ENCODE results near the gene ASIC3.

Gene ASIC3

DNA sequence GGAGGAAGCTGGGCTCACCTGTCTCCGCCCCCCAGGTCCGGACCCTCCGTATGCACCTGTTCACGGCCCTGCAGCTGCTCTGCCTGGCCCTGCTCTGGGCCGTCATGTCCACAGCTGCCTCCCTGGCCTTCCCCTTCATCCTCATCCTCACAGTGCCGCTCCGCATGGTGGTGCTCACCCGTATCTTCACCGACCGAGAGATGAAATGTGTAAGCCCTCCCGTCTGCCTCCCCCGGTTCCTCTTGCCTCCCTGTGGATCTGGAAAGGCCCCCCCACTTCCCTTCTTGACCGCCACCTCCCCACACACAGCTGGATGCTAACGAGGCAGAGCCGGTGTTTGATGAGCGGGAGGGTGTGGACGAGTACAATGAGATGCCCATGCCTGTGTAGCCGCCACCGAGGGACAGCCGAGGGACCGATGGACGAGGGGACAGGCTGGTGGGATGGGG, 27.7 kb downstream of the ASIC3 start:
- DNase-seq: no peak

GRCh38 chr7:151076863-151077704, 28.8 kb downstream of the ASIC3 start:
- DNase-seq: no peak

GRCh38 chr7:151077705-151078232, 29.4 kb downstream of the ASIC3 start:
- DNase-seq: no peak

DNA sequence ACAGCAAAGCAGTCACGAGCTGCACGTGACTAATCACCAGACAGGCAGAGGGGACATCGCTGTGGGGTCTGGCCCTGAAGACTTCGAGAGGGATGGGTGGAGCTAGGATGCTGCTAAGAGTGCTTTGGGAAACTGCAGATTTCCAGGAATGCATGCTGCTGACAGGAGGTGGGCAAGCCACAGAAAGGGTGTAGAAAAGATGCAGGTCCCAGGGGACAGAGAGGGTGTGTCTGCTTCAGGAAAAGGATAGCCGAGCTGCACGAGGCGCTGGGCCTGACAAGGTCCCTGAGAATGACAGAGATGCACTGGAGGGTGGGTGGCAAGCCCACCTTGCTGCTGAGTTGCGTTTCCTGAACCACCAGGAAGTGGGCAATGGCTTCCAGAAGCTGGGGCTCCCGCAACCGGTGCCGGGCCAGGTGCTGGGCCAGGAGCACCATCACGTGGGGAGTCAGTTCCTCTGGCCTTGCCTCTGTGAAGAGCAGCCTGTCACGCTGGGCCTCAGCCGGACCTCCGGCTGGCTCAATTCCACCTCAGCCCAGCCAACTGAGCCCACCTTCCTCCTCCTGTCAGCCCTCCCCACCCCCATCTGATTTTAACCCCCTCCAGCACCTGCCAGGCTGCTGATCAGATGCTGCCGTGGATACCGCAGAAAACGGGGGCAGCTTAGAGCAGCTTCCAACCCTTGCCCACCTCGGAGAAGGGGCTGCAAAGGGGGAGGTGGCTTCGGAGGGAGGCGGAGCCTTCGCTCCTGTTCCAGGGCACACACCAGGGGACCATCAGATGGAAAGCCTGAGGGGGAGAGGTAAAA, 30.1 kb downstream of the ASIC3 start:
- DNase-seq: peak; percentile 19

DNA sequence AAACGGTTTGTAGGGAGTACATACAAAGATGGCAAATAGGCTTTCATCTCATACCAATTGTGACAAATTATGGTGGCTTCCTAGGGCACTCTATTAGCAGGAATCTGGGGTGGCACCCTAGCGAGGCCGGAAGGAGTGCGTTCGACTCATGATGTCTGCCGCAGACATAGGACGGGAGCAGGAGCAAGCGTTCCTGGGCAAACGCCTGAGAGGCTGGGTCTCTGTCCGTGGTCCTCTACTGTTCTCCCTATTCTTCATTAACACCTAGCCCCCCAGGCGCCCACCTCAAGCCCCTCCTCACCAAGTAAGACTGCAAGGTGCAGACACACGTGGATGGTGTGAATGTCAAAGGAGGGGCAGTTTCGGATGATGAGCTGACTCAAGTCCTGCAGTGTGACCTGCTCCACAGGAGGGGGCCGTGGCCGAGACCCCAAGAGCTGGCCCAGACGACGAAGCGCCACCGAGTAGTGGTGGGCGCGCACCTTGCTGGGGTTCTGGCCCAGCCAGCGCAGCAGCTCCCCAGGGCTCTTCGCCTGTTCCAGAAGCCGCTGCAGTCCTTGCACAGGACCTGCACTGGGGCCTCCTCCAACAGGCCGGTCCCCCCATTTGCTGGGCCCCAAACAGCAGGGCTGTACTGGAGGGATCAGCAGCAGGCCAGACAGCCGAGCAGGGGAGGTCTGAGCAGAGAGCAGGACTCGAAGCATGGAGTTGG, 31.0 kb downstream of the ASIC3 start:
- no peak for DNase-seq

- DNase-seq: no peak
Observed at GRCh38 chr7:151080067-151080521, 31.8 kb downstream of the ASIC3 start.

DNA sequence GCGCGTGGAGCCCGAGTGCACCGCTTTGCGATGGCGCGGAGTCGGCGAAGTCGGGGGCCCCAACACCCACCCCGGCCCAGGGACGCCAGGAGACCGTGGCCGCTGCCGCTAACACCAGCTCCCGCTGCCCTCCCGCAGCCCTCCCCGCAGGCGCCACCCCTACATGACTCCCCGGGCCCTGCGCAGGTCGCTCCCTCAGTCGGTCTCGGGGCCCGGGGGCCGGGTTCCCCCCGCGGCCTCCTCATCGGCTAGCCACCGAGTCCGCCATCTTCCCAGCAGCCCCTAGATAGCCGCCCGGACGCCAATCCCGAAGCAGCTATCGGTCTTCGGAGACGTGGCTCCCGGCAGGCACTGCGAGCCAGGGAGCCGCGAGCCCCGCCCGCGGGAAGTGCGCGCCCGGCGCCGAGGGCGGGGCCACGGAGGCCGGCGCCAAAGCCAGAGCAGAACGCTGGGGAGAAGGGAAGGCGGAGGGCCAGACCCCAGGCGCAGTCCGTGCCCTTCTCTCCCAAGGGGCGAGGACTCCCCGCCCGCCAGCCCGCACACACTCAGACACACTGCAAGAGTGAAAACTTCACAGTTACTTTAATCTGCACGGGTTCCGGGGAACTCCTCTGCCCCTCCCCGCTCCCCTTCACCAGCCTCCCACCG, 32.3 kb downstream of the ASIC3 start, which contains the start of gene FASTK:
TSS of gene FASTK (minus strand) at position 288 of the 648 bp plus-strand sequence. CDS start at position 245, 43 bp downstream.
- peak; percentile 89 for DNase-seq

GRCh38 chr7:151081170-151082101, 33.1 kb downstream of the ASIC3 start:
- peak; percentile 55 for DNase-seq

DNA sequence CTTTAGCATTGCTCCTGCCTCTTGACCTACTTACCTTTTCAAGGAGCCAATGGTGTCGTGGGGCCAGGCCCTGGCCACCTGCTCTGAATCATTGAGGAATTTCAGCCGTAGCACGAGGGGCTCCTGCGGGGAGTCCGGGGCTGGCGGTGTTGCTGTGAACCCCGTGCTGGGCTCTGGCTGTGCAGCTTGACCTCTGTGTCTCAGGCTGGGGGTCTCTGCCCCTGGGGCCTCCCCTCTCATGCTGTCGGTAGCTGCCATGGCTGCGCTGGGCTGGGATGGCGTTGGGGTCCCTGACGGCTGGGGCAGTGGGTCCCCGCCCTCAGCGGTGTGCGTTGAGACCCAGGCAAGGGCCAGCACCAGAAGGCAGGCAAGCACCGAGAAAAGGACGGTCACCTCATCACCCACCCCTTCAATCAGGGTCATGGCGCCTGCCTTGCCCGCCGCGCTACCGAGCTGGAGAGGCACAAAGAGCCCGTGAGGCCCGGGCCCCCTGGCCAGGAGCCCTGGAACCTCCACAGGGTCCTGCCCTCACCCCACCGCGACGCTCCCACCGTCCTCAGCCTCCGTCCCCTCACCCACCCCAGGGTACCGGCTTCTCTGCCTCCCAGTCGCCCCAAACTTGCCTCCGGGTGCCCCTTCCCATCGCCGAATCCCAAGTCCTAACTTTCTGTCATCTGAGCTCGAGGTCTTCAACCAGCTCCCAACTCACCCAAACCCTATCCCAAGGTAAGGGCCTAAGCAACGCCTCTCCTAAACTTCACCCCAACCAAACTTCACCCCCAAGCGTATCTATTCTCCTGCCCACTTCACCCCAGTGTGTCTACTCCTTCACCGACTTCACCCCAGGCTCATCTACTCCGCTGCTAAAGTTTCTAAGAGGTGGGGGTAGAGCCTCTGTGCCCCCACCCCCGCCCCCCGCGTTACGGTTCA, 34.1 kb downstream of the ASIC3 start:
- no peak for DNase-seq

DNA sequence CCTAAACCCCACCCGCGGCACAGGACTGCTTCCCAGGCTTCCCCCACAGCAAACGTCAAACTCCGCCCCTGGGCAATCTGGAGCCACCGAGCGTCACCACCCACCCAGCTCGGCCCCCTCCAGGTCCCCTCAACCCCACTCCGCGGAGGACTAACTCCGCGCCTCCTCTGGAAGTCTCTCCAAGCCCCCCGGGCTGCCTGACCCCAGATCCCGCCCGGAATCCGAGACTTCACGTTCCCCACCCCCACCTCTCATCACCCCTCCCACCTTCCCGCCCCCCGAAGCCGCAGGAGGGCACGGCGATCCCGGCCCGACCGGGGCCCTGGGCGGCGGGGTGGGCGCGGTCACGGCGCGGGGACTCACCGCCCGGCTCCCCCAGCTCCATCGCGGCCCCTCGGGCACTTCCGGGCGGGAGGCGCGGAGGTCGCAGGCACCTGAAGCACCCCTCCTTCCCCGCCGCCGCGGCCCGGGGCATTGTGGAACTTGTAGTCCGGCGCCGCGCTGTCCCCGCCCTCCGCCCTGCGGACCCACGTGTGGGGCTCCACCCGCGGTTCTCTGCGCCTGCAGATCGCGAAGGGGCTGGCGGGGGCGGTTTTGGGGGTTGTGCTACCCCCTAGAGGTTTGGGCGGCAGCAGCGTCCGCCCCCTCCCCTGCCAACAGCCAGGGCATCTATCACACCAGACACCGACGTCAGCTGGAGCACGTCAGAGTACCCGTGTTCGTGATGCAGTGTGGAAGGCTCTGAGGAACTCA, 34.9 kb downstream of the ASIC3 start, which contains the start of gene TMUB1:
TSS of gene TMUB1 (minus strand) at position 423 of the 753 bp plus-strand sequence. CDS start 930 bp downstream, outside the sequence.
- DNase-seq: peak; percentile 64

DNA sequence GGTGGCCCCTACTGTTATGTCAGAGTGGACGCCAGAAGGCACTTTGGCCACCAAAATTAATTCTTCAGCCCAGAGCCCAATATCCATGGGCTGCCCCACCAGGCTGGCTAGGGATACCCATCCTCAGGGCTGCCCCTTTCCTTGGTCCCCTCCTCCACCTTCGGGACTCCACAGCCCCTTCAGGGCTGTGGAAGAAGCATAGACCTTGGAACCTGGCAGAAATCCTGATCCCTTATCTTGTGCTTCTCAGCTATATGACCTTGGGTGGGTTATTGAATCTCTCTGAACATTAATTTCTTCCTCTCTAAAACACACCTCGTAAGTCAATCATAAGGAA, 35.5 kb downstream of the ASIC3 start:
- no peak for DNase-seq

GRCh38 chr7:151085329-151085690, 37.0 kb downstream of the ASIC3 start:
- DNase-seq: no peak

DNA sequence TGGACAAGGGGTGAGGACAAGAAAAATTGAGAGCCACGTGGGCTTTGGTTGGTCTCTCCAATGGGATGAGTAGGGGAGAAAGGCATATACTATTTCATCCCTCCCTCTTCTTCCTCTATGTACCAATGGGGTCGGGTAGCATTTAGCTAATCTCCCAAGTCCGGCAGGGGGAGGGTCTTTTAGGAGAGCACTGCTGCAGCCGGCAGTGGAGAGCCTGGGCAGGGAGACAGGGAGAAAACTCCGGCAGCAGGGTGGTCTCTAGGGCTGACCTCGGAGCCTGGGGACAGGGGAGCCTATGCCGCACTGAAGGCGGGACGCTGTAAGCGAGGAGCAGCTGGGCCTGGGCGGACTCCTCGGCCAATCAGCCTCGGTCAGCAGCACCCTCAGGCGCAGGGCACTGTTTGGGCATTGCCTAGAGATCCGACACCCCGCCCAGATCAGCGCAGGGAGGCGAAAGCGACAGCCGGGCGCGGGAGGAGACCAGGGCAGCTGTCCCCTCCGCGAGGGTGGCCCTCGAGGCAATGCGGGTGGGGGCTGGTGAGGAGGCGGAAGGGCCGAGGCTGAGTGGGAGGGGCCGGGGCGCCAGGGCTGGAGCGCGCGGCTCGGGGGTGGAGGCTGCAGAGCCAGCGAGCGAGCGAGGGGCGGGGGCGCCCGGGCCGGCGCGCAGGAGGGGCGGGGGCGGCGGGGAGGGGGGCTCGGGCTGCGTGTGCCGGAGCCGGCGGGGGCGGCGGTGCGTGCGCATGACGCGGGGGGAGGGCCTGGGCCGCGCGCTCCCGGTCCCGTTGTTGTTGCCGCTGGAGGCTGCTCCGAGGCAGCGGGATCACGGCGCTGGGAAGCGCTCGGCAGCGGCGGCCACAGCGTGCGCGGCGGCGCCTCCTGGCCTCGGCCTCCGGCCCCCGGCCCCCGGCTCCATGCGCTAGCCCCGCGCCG, 37.6 kb downstream of the ASIC3 start, which contains the start of gene AGAP3:
TSS of gene AGAP3 (plus strand) at position 785 of the 930 bp plus-strand sequence. CDS start 267 bp downstream, outside the sequence.
- DNase-seq: peak; percentile 83

- peak; percentile 49 for DNase-seq
Observed at GRCh38 chr7:151086802-151087244, 38.5 kb downstream of the ASIC3 start.

DNA sequence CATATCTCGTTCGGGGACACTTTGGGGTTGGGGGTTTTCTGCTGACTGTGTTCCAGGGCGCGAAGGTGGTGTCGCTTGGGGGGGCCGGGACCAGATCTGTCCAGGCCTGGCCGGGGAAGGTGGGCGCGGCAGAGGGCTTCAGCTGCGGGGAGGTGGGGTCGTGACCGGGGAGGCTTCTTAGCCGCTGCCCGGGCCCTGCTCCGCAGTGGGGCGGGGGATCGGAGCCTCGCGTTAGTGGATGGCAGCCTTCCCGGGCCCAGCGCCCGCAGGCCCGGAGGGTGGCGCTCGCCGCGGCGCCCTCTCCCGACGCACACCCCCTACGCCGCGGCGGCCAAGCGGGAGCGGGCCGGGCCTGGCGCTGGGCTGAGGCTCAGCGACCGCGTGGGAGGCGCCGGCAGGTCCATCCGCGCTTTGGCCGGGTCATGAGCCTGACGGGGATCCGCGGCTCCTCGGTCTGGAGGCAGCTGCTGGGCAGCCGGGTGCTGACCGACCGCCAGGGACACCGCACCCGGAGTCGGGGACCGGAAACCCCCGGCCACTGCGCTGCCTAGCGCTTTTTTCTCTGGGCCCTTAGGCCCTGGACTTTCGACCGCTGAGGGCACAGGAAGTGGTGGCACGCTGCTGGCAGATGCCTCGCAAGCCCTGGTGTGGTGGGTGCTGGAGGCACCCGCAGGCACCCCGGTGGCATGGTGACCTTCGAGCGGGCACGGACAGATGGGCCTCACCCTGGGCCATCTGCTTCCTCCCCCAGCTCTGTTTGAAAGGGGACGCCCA, 39.1 kb downstream of the ASIC3 start:
- peak; percentile 68 for DNase-seq

DNA sequence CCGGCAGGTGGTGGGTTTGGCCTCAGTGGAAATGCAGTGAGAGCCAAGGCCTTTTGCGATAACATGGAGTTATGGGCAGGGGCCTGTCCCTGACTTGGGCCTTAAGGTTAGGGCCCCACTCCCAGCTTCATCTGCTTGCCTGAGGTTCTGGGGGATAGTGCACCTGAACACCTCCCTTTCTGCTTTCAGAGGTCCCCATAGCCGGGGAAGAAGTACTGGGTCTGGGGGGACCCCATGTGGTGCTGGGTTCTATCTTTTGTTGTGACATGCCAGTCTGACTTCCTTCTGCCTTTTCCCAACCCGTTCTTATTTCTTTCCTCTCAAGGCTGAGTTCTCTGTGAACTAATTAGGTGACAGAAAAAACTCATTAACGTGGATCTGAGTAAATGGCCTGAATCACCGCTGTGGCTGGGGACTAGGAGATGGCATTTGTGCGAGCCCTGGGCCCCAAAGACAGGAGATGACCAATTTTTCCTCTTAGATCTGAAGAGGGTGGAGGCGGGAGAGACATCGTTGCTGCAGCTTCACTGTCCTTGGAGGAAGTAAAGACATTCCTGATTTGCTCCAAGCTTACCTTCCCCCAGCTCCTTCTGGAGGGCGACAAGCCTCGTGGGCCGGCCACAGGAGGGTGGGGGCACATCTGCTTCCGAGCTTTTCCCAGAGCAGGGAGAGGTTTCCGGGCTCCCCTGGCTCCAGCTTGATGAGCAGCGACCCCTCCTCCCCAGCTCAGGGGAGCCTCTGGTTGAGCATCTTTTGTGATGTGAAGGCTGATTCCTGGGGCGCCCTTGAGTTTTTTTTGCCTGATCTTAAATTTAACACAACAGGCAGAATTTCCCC, 39.9 kb downstream of the ASIC3 start:
- DNase-seq: peak; percentile 48

Data from EL (cell line).